ENCODE measurements around the gene TLX2.
A peak's percentile ranks its signal among the peaks of the same experiment; 100 is the strongest.

The TLX2 gene

DNA sequence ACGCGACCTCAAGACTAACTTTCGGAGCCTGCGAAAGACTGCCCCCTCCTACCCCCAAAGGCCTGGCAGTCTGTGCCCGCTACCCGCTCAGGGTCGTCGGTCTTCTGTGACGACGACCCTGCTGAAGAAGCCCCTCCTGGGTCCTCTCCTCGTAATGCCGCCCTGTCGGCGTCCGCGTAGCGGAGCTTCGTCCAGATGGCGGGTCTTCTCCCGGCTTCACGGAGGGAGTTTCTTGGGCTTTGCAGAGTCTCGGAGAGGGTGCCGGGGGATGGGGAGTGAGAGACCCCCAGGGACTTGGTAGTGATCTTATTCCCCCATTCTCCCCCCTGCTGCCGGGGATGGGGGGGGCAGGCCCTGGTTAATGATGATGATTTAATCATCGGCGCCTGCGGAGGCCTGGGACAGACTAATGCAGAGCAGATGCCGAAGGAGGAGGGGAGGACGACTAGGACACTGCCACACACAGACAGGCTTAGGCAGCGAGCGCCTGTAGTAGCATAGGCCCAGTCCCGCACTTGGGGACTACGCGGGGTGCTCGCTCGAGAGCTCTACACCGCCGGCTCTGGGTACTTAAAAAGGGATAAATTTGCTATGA lies 6.2 kb upstream of the TLX2 start:
- no peaks in the 10 kb centered on the region for H3K36me3 ChIP-seq (ENCODE audit: control insufficient read depth, insufficient read depth, low read length)
- H3K4me1 ChIP-seq = peaks cover 17% of the 10 kb centered on the region
- H3K4me3 ChIP-seq (ENCODE audit: low read depth, low read length) = peak overlapping the region; percentile 91
- H3K9ac ChIP-seq = no peak overlapping the region
- peaks cover 4% of the 10 kb centered on the region for H3K79me2 ChIP-seq
- H2AFZ ChIP-seq = peak overlapping the region; percentile 99
- H3K4me2 ChIP-seq (ENCODE audit: low read length) = peak overlapping the region; percentile 89
- peak overlapping the region; percentile 98 for H3K27ac ChIP-seq
- TF ChIP-seq, protein P1, sequence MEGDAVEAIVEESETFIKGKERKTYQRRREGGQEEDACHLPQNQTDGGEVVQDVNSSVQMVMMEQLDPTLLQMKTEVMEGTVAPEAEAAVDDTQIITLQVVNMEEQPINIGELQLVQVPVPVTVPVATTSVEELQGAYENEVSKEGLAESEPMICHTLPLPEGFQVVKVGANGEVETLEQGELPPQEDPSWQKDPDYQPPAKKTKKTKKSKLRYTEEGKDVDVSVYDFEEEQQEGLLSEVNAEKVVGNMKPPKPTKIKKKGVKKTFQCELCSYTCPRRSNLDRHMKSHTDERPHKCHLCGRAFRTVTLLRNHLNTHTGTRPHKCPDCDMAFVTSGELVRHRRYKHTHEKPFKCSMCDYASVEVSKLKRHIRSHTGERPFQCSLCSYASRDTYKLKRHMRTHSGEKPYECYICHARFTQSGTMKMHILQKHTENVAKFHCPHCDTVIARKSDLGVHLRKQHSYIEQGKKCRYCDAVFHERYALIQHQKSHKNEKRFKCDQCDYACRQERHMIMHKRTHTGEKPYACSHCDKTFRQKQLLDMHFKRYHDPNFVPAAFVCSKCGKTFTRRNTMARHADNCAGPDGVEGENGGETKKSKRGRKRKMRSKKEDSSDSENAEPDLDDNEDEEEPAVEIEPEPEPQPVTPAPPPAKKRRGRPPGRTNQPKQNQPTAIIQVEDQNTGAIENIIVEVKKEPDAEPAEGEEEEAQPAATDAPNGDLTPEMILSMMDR (IDR thresholded peaks at IDR 0.05) = no peak
- no peaks in the 10 kb centered on the region for H3K9me3 ChIP-seq (ENCODE audit: control insufficient read depth, low read length)
- no peaks in the 10 kb centered on the region for H3K27me3 ChIP-seq (ENCODE audit: control insufficient read depth, insufficient read depth, low read length)

GRCh38 chr2:74510272-74510671 lies 4.0 kb upstream of the TLX2 start:
- Histone ChIP-seq H3K4me2 (ENCODE audit: low read length) (no peak overlapping the region), H3K36me3 (ENCODE audit: control insufficient read depth, insufficient read depth, low read length) (no peaks in the 10 kb centered on the region), H3K79me2 (peaks cover 4% of the 10 kb centered on the region), H2AFZ (peak overlapping the region; percentile 8), H3K4me1 (peaks cover 17% of the 10 kb centered on the region), H3K27ac (no peak overlapping the region), H3K9ac (no peak overlapping the region), H3K27me3 (ENCODE audit: control insufficient read depth, insufficient read depth, low read length) (no peaks in the 10 kb centered on the region), H3K9me3 (ENCODE audit: control insufficient read depth, low read length) (no peaks in the 10 kb centered on the region), H3K4me3 (ENCODE audit: low read depth, low read length) (no peak overlapping the region)
- TF ChIP-seq, protein P1 (IDR thresholded peaks at IDR 0.05) = no peak

GRCh38 chr2:74511104-74511989 lies 2.9 kb upstream of the TLX2 start:
- Histone ChIP-seq H3K79me2 (peaks cover 4% of the 10 kb centered on the region), H3K36me3 (ENCODE audit: control insufficient read depth, insufficient read depth, low read length) (no peaks in the 10 kb centered on the region), H2AFZ (no peak overlapping the region), H3K4me3 (ENCODE audit: low read depth, low read length) (no peak overlapping the region), H3K4me1 (peaks cover 10% of the 10 kb centered on the region), H3K4me2 (ENCODE audit: low read length) (no peak overlapping the region), H3K9me3 (ENCODE audit: control insufficient read depth, low read length) (no peaks in the 10 kb centered on the region), H3K9ac (no peak overlapping the region), H3K27ac (no peak overlapping the region), H3K27me3 (ENCODE audit: control insufficient read depth, insufficient read depth, low read length) (no peaks in the 10 kb centered on the region)
- TF ChIP-seq, protein P1 (IDR thresholded peaks at IDR 0.05) = no peak

- TF ChIP-seq, protein P1 (IDR thresholded peaks at IDR 0.05) = no peak
- Histone ChIP-seq H3K36me3 (ENCODE audit: control insufficient read depth, insufficient read depth, low read length) (no peaks in the 10 kb centered on the region), H3K4me1 (peaks cover 4% of the 10 kb centered on the region), H2AFZ (no peak overlapping the region), H3K9me3 (ENCODE audit: control insufficient read depth, low read length) (no peaks in the 10 kb centered on the region), H3K9ac (no peak overlapping the region), H3K27ac (no peak overlapping the region), H3K27me3 (ENCODE audit: control insufficient read depth, insufficient read depth, low read length) (no peaks in the 10 kb centered on the region), H3K4me3 (ENCODE audit: low read depth, low read length) (no peak overlapping the region), H3K79me2 (no peaks in the 10 kb centered on the region), H3K4me2 (ENCODE audit: low read length) (no peak overlapping the region)
Measured at GRCh38 chr2:74512744-74513604, 1.3 kb upstream of the TLX2 start.

Data from parathyroid adenoma (tissue), 2 donors.